ENCODE results near the gene ZP1.

The ZP1 gene

GRCh38 chr11:60858731-60859464, 8.4 kb upstream of the ZP1 start:
- no peak for FAIRE-seq
- no peak for DNase-seq (ENCODE audit: low spot score)

GRCh38 chr11:60859616-60860250, 7.6 kb upstream of the ZP1 start:
- DNase-seq (ENCODE audit: low spot score): no peak
- FAIRE-seq: no peak

- FAIRE-seq (no peak), DNase-seq (ENCODE audit: low spot score) (no peak)
Observed at GRCh38 chr11:60860943-60861342, 6.4 kb upstream of the ZP1 start.

- FAIRE-seq (no peak), DNase-seq (ENCODE audit: low spot score) (no peak)
Observed at GRCh38 chr11:60862171-60862570, 5.2 kb upstream of the ZP1 start.

GRCh38 chr11:60863550-60864521, 3.5 kb upstream of the ZP1 start:
- no peak for FAIRE-seq
- DNase-seq (ENCODE audit: low spot score): no peak

GRCh38 chr11:60864856-60865513, 2.4 kb upstream of the ZP1 start:
- DNase-seq (ENCODE audit: low spot score): no peak
- no peak for FAIRE-seq

- no peak for DNase-seq (ENCODE audit: low spot score)
- no peak for FAIRE-seq
Observed at GRCh38 chr11:60867871-60868681, 734 bp downstream of the ZP1 start.

GRCh38 chr11:60868682-60869450, 1.5 kb downstream of the ZP1 start:
- DNase-seq (ENCODE audit: low spot score) (no peak), FAIRE-seq (no peak)

- no peak for DNase-seq (ENCODE audit: low spot score)
- no peak for FAIRE-seq
Observed at GRCh38 chr11:60869451-60869825, 2.1 kb downstream of the ZP1 start.

- FAIRE-seq (no peak), DNase-seq (ENCODE audit: low spot score) (no peak)
Observed at GRCh38 chr11:60870276-60870675, 2.9 kb downstream of the ZP1 start.

- DNase-seq (ENCODE audit: low spot score) (no peak), FAIRE-seq (no peak)
Observed at GRCh38 chr11:60870733-60871377, 3.5 kb downstream of the ZP1 start.

- DNase-seq (ENCODE audit: low spot score): no peak
- no peak for FAIRE-seq
Observed at GRCh38 chr11:60871378-60872061, 4.2 kb downstream of the ZP1 start.

GRCh38 chr11:60872124-60872960, 5.0 kb downstream of the ZP1 start:
- FAIRE-seq: no peak
- DNase-seq (ENCODE audit: low spot score): peak; percentile 33

- DNase-seq (ENCODE audit: low spot score): peak; percentile 85
- peak; percentile 77 for FAIRE-seq
Observed at GRCh38 chr11:60872961-60873524, 5.7 kb downstream of the ZP1 start.

- DNase-seq (ENCODE audit: low spot score) (no peak), FAIRE-seq (no peak)
Observed at GRCh38 chr11:60873533-60873932, 6.2 kb downstream of the ZP1 start.

GRCh38 chr11:60874421-60875365, 7.4 kb downstream of the ZP1 start:
- DNase-seq (ENCODE audit: low spot score) (no peak), FAIRE-seq (no peak)

Measured in RCC 7860 (cell line).